DOHH2 (cell line): ENCODE data around the gene DNAH2.

Source experiments
- H3F3A ChIP-seq: fragments of 200-600 bp; sonication (generic), shearing (Covaris generic); 2 replicates; pipeline ENCODE4 v1.6.0; 2016; ENCODE audit warnings: antibody characterized with exemption, mild to moderate bottlenecking; ENCODE audit not compliant: control insufficient read depth, insufficient read depth
- H3K27ac ChIP-seq: fragments of 200-600 bp; sonication (generic); 2 replicates; pipeline ENCODE4 v1.5.1; 2014; ENCODE audit warnings: low read depth, mild to moderate bottlenecking, low read length, moderate library complexity
- H3K27me3 ChIP-seq: fragments of 200-600 bp; sonication (generic); 2 replicates; pipeline ENCODE4 v1.6.1; 2014; ENCODE audit warnings: mild to moderate bottlenecking, low read length, mixed read lengths; ENCODE audit not compliant: control insufficient read depth
- H3K36me3 ChIP-seq: fragments of 200-600 bp; sonication (generic); 2 replicates; pipeline ENCODE4 v1.6.1; 2014; ENCODE audit warnings: mild to moderate bottlenecking, low read length, moderate library complexity, mixed read lengths; ENCODE audit not compliant: control insufficient read depth
- H3K4me1 ChIP-seq: fragments of 200-600 bp; sonication (generic); 2 replicates; pipeline ENCODE4 v1.6.1; 2014; ENCODE audit warnings: mild to moderate bottlenecking, low read length, mixed read lengths; ENCODE audit not compliant: control insufficient read depth
- H3K4me2 ChIP-seq: fragments of 200-600 bp; sonication (generic); 2 replicates; pipeline ENCODE4 v1.6.0; 2014; ENCODE audit warnings: mild to moderate bottlenecking, low read length, moderate library complexity
- H3K4me3 ChIP-seq: fragments of 200-600 bp; sonication (generic); 2 replicates; pipeline ENCODE4 v1.5.1; 2014; ENCODE audit warnings: mild to moderate bottlenecking, low read length, mixed read lengths
- H3K79me2 ChIP-seq: fragments of 200-600 bp; sonication (generic); 2 replicates; pipeline ENCODE4 v1.6.1; 2014; ENCODE audit warnings: mild to moderate bottlenecking, low read length, mixed read lengths; ENCODE audit not compliant: control insufficient read depth
- H3K9me2 ChIP-seq: fragments of 200-600 bp; sonication (generic); replicated peaks from 2 replicates; pipeline ENCODE4 v1.6.1; 2014; ENCODE audit warnings: mild to moderate bottlenecking, low read length, mixed read lengths; ENCODE audit not compliant: control insufficient read depth
- H3K9me3 ChIP-seq: fragments of 200-600 bp; sonication (generic); 2 replicates; pipeline ENCODE4 v1.6.1; 2014; ENCODE audit warnings: antibody characterized with exemption, low read length, mixed read lengths; ENCODE audit not compliant: control insufficient read depth, insufficient read depth
- H4K20me1 ChIP-seq: fragments of 200-600 bp; sonication (generic); 2 replicates; pipeline ENCODE4 v1.6.0; 2014; ENCODE audit warnings: low read depth, mild to moderate bottlenecking, antibody characterized with exemption, low read length, moderate library complexity; ENCODE audit not compliant: control insufficient read depth, insufficient read depth
- CTCF ChIP-seq: fragments of 200-600 bp; sonication (generic); IDR thresholded peaks from one replicate; pipeline ENCODE4 v1.5.1; 2014; ENCODE audit warnings: antibody characterized with exemption, mild to moderate bottlenecking, low read depth, low read length; ENCODE audit not compliant: poor library complexity, severe bottlenecking
- EZH2phosphoT487 ChIP-seq: fragments of 200-600 bp; sonication (generic); IDR thresholded peaks from 2 replicates; pipeline ENCODE4 v1.6.1; 2017; ENCODE audit warnings: borderline replicate concordance, mild to moderate bottlenecking, antibody characterized with exemption, low read length, moderate library complexity, mixed read lengths

Gene DNAH2

GRCh38 chr17:7710301-7710700, 7.2 kb upstream of the DNAH2 start:
- Histone ChIP-seq H3K4me1 (peaks cover 29% of the 10 kb centered on the region), H3K27ac (no peak overlapping the region), H3K27me3 (peaks cover 53% of the 10 kb centered on the region), H3K9me2 (no peaks in the 10 kb centered on the region), H3K4me2 (peak overlapping the region; percentile 42), H3K79me2 (no peaks in the 10 kb centered on the region), H3K36me3 (no peaks in the 10 kb centered on the region), H3F3A (0 out of 2 replicates have a peak, but pooled peaks cover 2% of the 10 kb centered on the region), H3K4me3 (peak overlapping the region; percentile 27), H4K20me1 (no peaks in the 10 kb centered on the region), H3K9me3 (no peaks in the 10 kb centered on the region)
- no peak for TF ChIP-seq EZH2phosphoT487

DNA sequence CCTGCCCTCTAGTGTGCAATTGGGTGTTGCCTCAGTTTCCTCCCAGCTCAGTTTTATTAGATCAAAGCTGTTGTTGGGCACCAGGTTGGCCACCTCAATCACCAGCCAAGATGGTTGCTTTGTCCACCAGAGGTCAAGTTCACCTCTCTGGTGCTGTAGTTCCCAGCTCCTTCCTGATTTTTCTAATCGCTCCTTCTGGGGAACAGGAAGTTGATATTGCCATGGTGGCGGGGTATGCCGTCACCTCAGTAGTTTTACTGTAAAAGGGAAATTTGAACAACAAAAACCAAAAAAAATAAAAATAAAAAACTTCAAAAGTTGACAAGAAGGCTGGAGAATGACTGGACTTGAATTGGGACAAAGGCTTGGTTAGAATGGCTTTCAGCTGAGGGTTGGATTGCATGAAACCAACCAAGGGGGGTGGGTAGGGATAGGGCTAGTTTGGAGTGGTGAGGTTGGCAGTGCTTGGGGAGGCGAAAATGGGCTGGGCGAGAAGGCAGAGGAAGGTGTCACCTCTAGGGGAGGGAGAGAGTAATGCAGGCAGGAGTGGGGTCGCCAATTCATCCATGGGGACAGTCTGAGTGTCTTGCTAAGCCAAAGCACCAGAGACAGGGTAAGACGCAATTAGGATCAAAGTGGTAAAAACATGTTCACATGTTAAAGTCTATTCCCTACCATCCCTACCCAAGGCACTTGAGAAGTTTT, 6.3 kb upstream of the DNAH2 start:
- H3K4me3 ChIP-seq, result peak overlapping the region; percentile 27

DNA sequence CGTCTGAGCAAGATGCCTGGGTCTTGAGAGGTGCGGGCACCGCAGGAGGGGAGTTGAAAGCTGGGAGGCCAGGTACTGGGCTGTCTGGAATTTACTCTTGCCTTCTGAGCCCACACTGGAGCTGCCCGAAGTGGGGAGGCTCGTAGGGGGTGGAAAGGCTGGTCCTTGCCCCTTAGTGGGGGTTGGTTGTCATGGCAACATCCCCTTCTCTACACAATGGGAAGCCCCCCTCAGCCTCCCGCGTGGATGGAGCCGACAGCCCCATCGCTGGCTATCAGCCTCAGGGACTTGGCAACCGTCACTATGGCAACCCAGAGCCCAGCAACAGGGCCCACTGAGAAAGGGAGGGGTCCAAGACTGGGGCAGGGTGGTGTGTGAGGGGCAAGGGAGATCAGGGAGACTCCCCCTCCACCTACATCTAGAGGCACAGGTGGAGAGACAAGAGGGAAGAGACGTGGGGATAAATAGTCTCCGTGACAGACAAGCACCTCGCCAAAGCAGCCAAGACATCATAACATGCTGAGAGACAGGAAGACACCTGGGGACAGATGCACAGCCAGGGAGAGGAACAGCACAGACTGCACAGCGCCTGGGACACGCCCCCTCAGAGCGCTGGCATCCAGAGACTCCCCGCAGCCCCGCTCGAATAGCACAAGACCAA, 5.3 kb upstream of the DNAH2 start:
- Histone ChIP-seq H3K27me3 (peaks cover 53% of the 10 kb centered on the region), H3K79me2 (no peaks in the 10 kb centered on the region), H4K20me1 (no peaks in the 10 kb centered on the region), H3K4me2 (peak overlapping the region; percentile 19; the same call in 1 of the 2 replicates), H3K27ac (no peak overlapping the region), H3K4me3 (no peak overlapping the region), H3K9me3 (no peaks in the 10 kb centered on the region), H3K9me2 (no peaks in the 10 kb centered on the region), H3K36me3 (no peaks in the 10 kb centered on the region), H3F3A (0 out of 2 replicates have a peak, but pooled peaks cover 2% of the 10 kb centered on the region), H3K4me1 (peaks cover 32% of the 10 kb centered on the region)
- no peak for TF ChIP-seq CTCF
- TF ChIP-seq EZH2phosphoT487, result no peak

More for the DNA sequence above, 6.3 kb upstream of the DNAH2 start:
- Histone ChIP-seq H4K20me1 (no peaks in the 10 kb centered on the region), H3K9me2 (no peaks in the 10 kb centered on the region), H3F3A (0 out of 2 replicates have a peak, but pooled peaks cover 2% of the 10 kb centered on the region), H3K79me2 (no peaks in the 10 kb centered on the region), H3K36me3 (no peaks in the 10 kb centered on the region), H3K4me1 (peaks cover 28% of the 10 kb centered on the region), H3K27ac (no peak overlapping the region), H3K9me3 (no peaks in the 10 kb centered on the region), H3K4me2 (peak overlapping the region; percentile 42), H3K27me3 (peaks cover 53% of the 10 kb centered on the region)
- TF ChIP-seq EZH2phosphoT487 (no peak), CTCF (peak; percentile 50)

- Histone ChIP-seq H3K4me3 (no peak overlapping the region), H3K27me3 (peaks cover 67% of the 10 kb centered on the region), H3K4me2 (no peak overlapping the region)
Observed at GRCh38 chr17:7713782-7714181, 3.8 kb upstream of the DNAH2 start.

More at GRCh38 chr17:7713782-7714181, 3.8 kb upstream of the DNAH2 start:
- H4K20me1 ChIP-seq, result no peaks in the 10 kb centered on the region
- no peaks in the 10 kb centered on the region for H3K9me2 ChIP-seq
- H3K79me2 ChIP-seq, result no peaks in the 10 kb centered on the region
- no peak for TF ChIP-seq CTCF
- TF ChIP-seq EZH2phosphoT487, result no peak
- no peak overlapping the region for H3K27ac ChIP-seq
- 0 out of 2 replicates have a peak, but pooled peaks cover 2% of the 10 kb centered on the region for H3F3A ChIP-seq
- peaks cover 38% of the 10 kb centered on the region for H3K4me1 ChIP-seq
- H3K9me3 ChIP-seq, result no peaks in the 10 kb centered on the region
- H3K36me3 ChIP-seq, result no peaks in the 10 kb centered on the region
